ENCODE measurements around the gene SPIRE1. TPM values are rescaled to one million over a fixed set of nuclear protein-coding genes. Genes with fewer than 3 reads are reported as not detected.

SPIRE1 gene
- total RNA-seq, 2 experiments from 2014 or later: 0.19 to 2.4 TPM

GRCh38 chr18:12460874-12461273 is 197.0 kb downstream of the SPIRE1 start:
- Histone ChIP-seq H3K9me2 (ENCODE audit: insufficient read depth, low read length) (no peaks in the 10 kb centered on the region), H4K20me1 (ENCODE audit: insufficient read depth, low read length) (no peaks in the 10 kb centered on the region), H3K4me3 (ENCODE audit: low read depth, low read length, poor library complexity, severe bottlenecking) (no peak overlapping the region), H3K4me2 (ENCODE audit: low read length) (no peak overlapping the region), H3K9me3 (ENCODE audit: low read length) (no peaks in the 10 kb centered on the region), H3K27ac (ENCODE audit: low read depth, low read length, poor library complexity, severe bottlenecking) (no peak overlapping the region), H3K79me2 (ENCODE audit: insufficient read depth, low read depth, low read length) (no peaks in the 10 kb centered on the region), H2AFZ (ENCODE audit: low read length) (no peak overlapping the region), H3K4me1 (ENCODE audit: insufficient read depth, low read length, poor library complexity, severe bottlenecking) (no peaks in the 10 kb centered on the region), H3K36me3 (ENCODE audit: insufficient read depth, low read length) (no peaks in the 10 kb centered on the region)
- BruUV-seq (replicated peaks): no TSS peak
- intact Hi-C loops (cut with micrococcal nuclease; ENCODE audit: unreplicated experiment): no loop called here
- TF ChIP-seq EZH2phosphoT487 (IDR thresholded peaks at IDR 0.05; ENCODE audit: borderline replicate concordance, low read depth, low read length): no peak
- TF ChIP-seq CTCF (conservative IDR thresholded peaks at IDR 0.05; ENCODE audit: low read length): no peak
- ChIA-PET POLR2A (interaction anchor here (0.6 to 2.4 kb wide), 7 partner anchors 12 to 181 kb away, joined by 3 to 7 read pairs (median 4); no protein-coding TSS in a partner anchor), CTCF (ENCODE audit: unreplicated experiment) (interaction anchor here (0.7 kb wide), 1 partner anchor 14 kb away, joined by 3 read pairs; no protein-coding TSS in a partner anchor)
- no peak for DNase-seq (ENCODE audit: low spot score)

- Histone ChIP-seq H3K79me2 (ENCODE audit: insufficient read depth, low read depth, low read length) (no peaks in the 10 kb centered on the region), H3K36me3 (ENCODE audit: insufficient read depth, low read length) (no peaks in the 10 kb centered on the region), H2AFZ (ENCODE audit: low read length) (no peak overlapping the region), H3K4me2 (ENCODE audit: low read length) (no peak overlapping the region), H3K4me1 (ENCODE audit: insufficient read depth, low read length, poor library complexity, severe bottlenecking) (no peaks in the 10 kb centered on the region), H3K9me2 (ENCODE audit: insufficient read depth, low read length) (no peaks in the 10 kb centered on the region), H3K27ac (ENCODE audit: low read depth, low read length, poor library complexity, severe bottlenecking) (no peak overlapping the region), H3K9me3 (ENCODE audit: low read length) (no peaks in the 10 kb centered on the region), H3K4me3 (ENCODE audit: low read depth, low read length, poor library complexity, severe bottlenecking) (no peak overlapping the region), H4K20me1 (ENCODE audit: insufficient read depth, low read length) (no peaks in the 10 kb centered on the region)
- intact Hi-C loops (cut with micrococcal nuclease; ENCODE audit: unreplicated experiment): no loop called here
- no TSS peak for BruUV-seq (replicated peaks)
- ChIA-PET POLR2A (interaction anchor here (0.6 kb wide), 1 partner anchor 419 kb away, joined by 3 read pairs; no protein-coding TSS in a partner anchor), CTCF (ENCODE audit: unreplicated experiment) (no interaction called here)
- TF ChIP-seq CTCF (conservative IDR thresholded peaks at IDR 0.05; ENCODE audit: low read length): no peak
- no peak for TF ChIP-seq EZH2phosphoT487 (IDR thresholded peaks at IDR 0.05; ENCODE audit: borderline replicate concordance, low read depth, low read length)
- DNase-seq (ENCODE audit: low spot score): no peak
These were observed 199.1 kb downstream of the SPIRE1 start for GRCh38 chr18:12458771-12459170.

- CTCF ChIA-PET (ENCODE audit: unreplicated experiment): no interaction called here
- no peak for TF ChIP-seq CTCF (conservative IDR thresholded peaks at IDR 0.05; ENCODE audit: low read length)
- no peak for TF ChIP-seq EZH2phosphoT487 (IDR thresholded peaks at IDR 0.05; ENCODE audit: borderline replicate concordance, low read depth, low read length)
- Histone ChIP-seq H3K36me3 (ENCODE audit: insufficient read depth, low read length) (no peaks in the 10 kb centered on the region), H4K20me1 (ENCODE audit: insufficient read depth, low read length) (no peaks in the 10 kb centered on the region), H3K4me3 (ENCODE audit: low read depth, low read length, poor library complexity, severe bottlenecking) (no peak overlapping the region), H3K9me3 (ENCODE audit: low read length) (no peaks in the 10 kb centered on the region), H3K27ac (ENCODE audit: low read depth, low read length, poor library complexity, severe bottlenecking) (no peak overlapping the region), H3K9me2 (ENCODE audit: insufficient read depth, low read length) (no peaks in the 10 kb centered on the region), H2AFZ (ENCODE audit: low read length) (no peak overlapping the region), H3K4me1 (ENCODE audit: insufficient read depth, low read length, poor library complexity, severe bottlenecking) (no peaks in the 10 kb centered on the region), H3K79me2 (ENCODE audit: insufficient read depth, low read depth, low read length) (no peaks in the 10 kb centered on the region), H3K4me2 (ENCODE audit: low read length) (no peak overlapping the region)
- POLR2A ChIA-PET: interaction anchor here (0.6 kb wide), 1 partner anchor 28 kb away, joined by 6 read pairs; no protein-coding TSS in a partner anchor
- intact Hi-C loops (cut with micrococcal nuclease; ENCODE audit: unreplicated experiment): no loop called here
- no peak for DNase-seq (ENCODE audit: low spot score)
- no TSS peak for BruUV-seq (replicated peaks)
These were observed 201.5 kb downstream of the SPIRE1 start for GRCh38 chr18:12456441-12456840.
